ENCODE results near the gene C6orf141. TPM values are rescaled to one million over a fixed set of nuclear protein-coding genes. Genes with fewer than 3 reads are reported as not detected.

The C6orf141 gene
- total RNA-seq, 1 experiment from 2014 or later: 40.1 TPM

DNA sequence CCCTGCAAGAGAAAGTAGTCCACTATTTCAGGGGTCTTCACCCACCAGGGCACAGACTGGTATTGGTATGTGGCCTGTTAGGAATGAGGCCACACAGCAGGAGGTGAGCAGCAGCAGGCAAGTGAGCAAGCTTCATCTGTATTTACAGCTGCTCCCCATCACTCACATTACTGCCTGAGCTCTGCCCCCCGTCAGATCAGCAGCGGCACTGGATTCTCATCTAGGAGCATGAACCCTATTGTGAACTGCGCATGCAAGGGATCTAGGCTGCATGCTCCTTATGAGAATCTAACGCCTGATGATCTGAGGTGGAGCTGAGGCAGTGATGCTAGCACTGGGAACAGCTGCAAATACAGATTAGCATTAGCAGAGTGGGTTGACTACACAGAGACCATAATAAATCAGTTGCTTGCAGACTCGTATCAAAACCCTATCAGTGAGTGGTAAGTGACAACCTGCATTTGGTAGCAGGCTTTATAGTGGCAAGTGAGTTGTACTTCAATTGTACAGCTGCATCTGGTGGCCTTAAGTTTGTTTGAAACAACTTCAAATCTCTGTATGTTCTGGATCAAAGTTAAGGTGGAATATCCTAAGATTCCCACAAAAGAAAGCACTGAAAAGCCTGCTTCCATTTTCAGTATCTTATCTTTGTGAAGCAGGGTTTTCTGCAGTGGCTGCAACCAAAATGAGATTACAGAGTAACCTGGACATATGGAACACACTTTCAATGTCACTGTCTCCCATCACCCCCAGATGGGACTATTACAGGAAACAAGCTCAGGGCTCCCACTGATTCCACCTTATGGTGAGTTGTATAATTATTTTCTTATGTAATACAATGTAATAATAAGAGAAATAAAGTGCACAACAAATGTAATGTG lies 12.8 kb downstream of the C6orf141 start:
- no peak overlapping the region for H3K56ac ChIP-seq (ENCODE audit: insufficient read length, low read depth, low read length)
- no peak overlapping the region for H3K14ac ChIP-seq (ENCODE audit: insufficient read depth, low read length)
- H2BK15ac ChIP-seq (ENCODE audit: low read depth, low read length): no peak overlapping the region
- no peaks in the 10 kb centered on the region for H3K79me2 ChIP-seq (ENCODE audit: insufficient read depth, low read length)
- Mint-ChIP-seq H3K27me3 (ENCODE audit: low read depth) (peaks cover 73% of the 10 kb centered on the region), H3K9me3 (peaks cover 6 to 9% of the 10 kb centered on the region in 2 experiments; a peak in 4 of 5 replicates), H3K4me3 (no peak overlapping the region), H3K4me1 (peaks cover 5 to 6% of the 10 kb centered on the region in 2 experiments), H3K27ac (peak overlapping the region in 1 of 3 experiments; percentile 55; a peak in 1 of 7 replicates), H3K36me3 (ENCODE audit: insufficient read depth in 1 of 3, low read depth in 3 of 3) (peaks cover 9 to 30% (median 18%) of the 10 kb centered on the region in 3 experiments; a peak in 6 of 7 replicates)
- WGBS (ENCODE audit: extremely low coverage, insufficient read length, low lambda C conversion rate): no CpG with 5 or more reads among the region's 5 CpGs
- H3K23ac ChIP-seq (ENCODE audit: insufficient read length, low read depth, low read length): no peak overlapping the region
- H3K9me3 ChIP-seq (ENCODE audit: control insufficient read depth, low read depth, low read length): no peaks in the 10 kb centered on the region
- no peaks in the 10 kb centered on the region for H3K4me1 ChIP-seq (ENCODE audit: insufficient read depth, low read length)
- H4K5ac ChIP-seq (ENCODE audit: insufficient read length, low read depth, low read length): no peak overlapping the region
- DNase-seq: no peak
- H3T11ph ChIP-seq (ENCODE audit: low read length): no peak overlapping the region
- H2AK5ac ChIP-seq (ENCODE audit: insufficient read length, low read length): no peak overlapping the region
- H3K4ac ChIP-seq (ENCODE audit: low read depth, low read length): no peak overlapping the region
- H4K91ac ChIP-seq (ENCODE audit: insufficient read length, low read depth, low read length): no peak overlapping the region
- TF ChIP-seq, protein P1, sequence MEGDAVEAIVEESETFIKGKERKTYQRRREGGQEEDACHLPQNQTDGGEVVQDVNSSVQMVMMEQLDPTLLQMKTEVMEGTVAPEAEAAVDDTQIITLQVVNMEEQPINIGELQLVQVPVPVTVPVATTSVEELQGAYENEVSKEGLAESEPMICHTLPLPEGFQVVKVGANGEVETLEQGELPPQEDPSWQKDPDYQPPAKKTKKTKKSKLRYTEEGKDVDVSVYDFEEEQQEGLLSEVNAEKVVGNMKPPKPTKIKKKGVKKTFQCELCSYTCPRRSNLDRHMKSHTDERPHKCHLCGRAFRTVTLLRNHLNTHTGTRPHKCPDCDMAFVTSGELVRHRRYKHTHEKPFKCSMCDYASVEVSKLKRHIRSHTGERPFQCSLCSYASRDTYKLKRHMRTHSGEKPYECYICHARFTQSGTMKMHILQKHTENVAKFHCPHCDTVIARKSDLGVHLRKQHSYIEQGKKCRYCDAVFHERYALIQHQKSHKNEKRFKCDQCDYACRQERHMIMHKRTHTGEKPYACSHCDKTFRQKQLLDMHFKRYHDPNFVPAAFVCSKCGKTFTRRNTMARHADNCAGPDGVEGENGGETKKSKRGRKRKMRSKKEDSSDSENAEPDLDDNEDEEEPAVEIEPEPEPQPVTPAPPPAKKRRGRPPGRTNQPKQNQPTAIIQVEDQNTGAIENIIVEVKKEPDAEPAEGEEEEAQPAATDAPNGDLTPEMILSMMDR (conservative IDR thresholded peaks at IDR 0.05): no peak
- no peak overlapping the region for H2BK12ac ChIP-seq (ENCODE audit: insufficient read length, low read depth, low read length)
- no peak overlapping the region for H4K8ac ChIP-seq (replicated peaks; ENCODE audit: insufficient read length, low read depth, low read length)
- H3K27me3 ChIP-seq (ENCODE audit: insufficient read depth, low read length): peaks cover 6% of the 10 kb centered on the region
- no peaks in the 10 kb centered on the region for H3K79me1 ChIP-seq (ENCODE audit: insufficient read depth, low read depth, low read length, poor library complexity, severe bottlenecking)
- no peak overlapping the region for H3K18ac ChIP-seq (ENCODE audit: insufficient read length, low read depth, low read length)
- H3K4me2 ChIP-seq (ENCODE audit: insufficient read depth, insufficient read length, low read length): no peak overlapping the region
- no peak overlapping the region for H2BK5ac ChIP-seq (ENCODE audit: insufficient read length, low read length)
- no peak overlapping the region for H2BK120ac ChIP-seq (ENCODE audit: low read depth, low read length, poor library complexity, severe bottlenecking)
- H2AFZ ChIP-seq (ENCODE audit: low read length): no peak overlapping the region
- no peaks in the 10 kb centered on the region for H4K20me1 ChIP-seq (ENCODE audit: control insufficient read depth, insufficient read depth, insufficient read length)
- H3K9ac ChIP-seq (ENCODE audit: extremely low read depth, insufficient read length, low read length): no peak overlapping the region
- H3K23me2 ChIP-seq (ENCODE audit: insufficient read length, low read depth, low read length, poor library complexity, severe bottlenecking): no peaks in the 10 kb centered on the region
- no peak overlapping the region for H3K27ac ChIP-seq (ENCODE audit: insufficient read length, low read depth, low read length)
- H2BK20ac ChIP-seq (ENCODE audit: low read depth, low read length, poor library complexity, severe bottlenecking): no peak overlapping the region

All from H9 (cell line).